ENCODE data around the gene RBBP7.

GRCh38 chrX:16869393-16870094, 618 bp downstream of the RBBP7 start:
- TF ChIP-seq, protein P1, sequence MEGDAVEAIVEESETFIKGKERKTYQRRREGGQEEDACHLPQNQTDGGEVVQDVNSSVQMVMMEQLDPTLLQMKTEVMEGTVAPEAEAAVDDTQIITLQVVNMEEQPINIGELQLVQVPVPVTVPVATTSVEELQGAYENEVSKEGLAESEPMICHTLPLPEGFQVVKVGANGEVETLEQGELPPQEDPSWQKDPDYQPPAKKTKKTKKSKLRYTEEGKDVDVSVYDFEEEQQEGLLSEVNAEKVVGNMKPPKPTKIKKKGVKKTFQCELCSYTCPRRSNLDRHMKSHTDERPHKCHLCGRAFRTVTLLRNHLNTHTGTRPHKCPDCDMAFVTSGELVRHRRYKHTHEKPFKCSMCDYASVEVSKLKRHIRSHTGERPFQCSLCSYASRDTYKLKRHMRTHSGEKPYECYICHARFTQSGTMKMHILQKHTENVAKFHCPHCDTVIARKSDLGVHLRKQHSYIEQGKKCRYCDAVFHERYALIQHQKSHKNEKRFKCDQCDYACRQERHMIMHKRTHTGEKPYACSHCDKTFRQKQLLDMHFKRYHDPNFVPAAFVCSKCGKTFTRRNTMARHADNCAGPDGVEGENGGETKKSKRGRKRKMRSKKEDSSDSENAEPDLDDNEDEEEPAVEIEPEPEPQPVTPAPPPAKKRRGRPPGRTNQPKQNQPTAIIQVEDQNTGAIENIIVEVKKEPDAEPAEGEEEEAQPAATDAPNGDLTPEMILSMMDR (conservative IDR thresholded peaks at IDR 0.05; ENCODE audit: low read depth, low read length), result no peak
- no peak for TF ChIP-seq EZH2phosphoT487 (IDR thresholded peaks at IDR 0.05; ENCODE audit: borderline replicate concordance, low read length)
